SK-N-SH (cell line): ENCODE results near the gene RASGRP4. TPM values are rescaled to one million over a fixed set of nuclear protein-coding genes. Genes with fewer than 3 reads are reported as not detected.
"Not testable (repeated sequence)": the region's sequence is repeated elsewhere in the genome, so short reads cannot be mapped to it uniquely, and the experiment has no call there.

Experiments
- CTCF ChIA-PET: fragments of 300-600, 350-600 bp; formaldehyde crosslinking; extraction: SDS; loops from one replicate; lab custom pipeline; 2021; lab: Yijun Ruan, JAX
- POLR2A ChIA-PET: fragments of 350-600 bp; sonication (Branson Sonifier 250); formaldehyde crosslinking; extraction: SDS; loops from one replicate; lab custom pipeline; 2020; ENCODE audit warnings: antibody characterized with exemption, inconsistent platforms; lab: Yijun Ruan, JAX
- DNase-seq: peaks from one replicate; pipeline ENCODE4 v3.0.0; 2012
- H2AFZ ChIP-seq: fragments of 200-600 bp; sonication (generic); 2 replicates; pipeline ENCODE4 v1.8.1; 2016; ENCODE audit warnings: antibody characterized with exemption, mild to moderate bottlenecking, low read depth
- H3F3A ChIP-seq: fragments of 200-600 bp; sonication (generic); replicated peaks from 2 replicates; pipeline ENCODE3; 2016; ENCODE audit warnings: antibody characterized with exemption, mild to moderate bottlenecking; ENCODE audit not compliant: insufficient read depth
- H3K27ac ChIP-seq, 2 experiments: fragments of 200-500 bp in 1 of 2; fragments of 200-600 bp in 1 of 2; sonication (Bioruptor generic) in 1 of 2; sonication (generic), shearing (Covaris generic) in 1 of 2; 2 replicates each; pipeline versions ENCODE4 v1.5.1 to v1.6.1; 2014 to 2016; ENCODE audit warnings: low read depth in 2 of 2, inconsistent platforms in 1 of 2, low read length in 1 of 2, mild to moderate bottlenecking in 1 of 2, mixed read lengths in 1 of 2
- H3K27me3 ChIP-seq: fragments of 200-600 bp; sonication (generic), shearing (Covaris generic); 2 replicates; pipeline ENCODE4 v1.6.1; 2016; ENCODE audit warnings: mixed run types; ENCODE audit not compliant: insufficient read depth
- H3K36me3 ChIP-seq, 2 experiments: fragments of 200-500 bp in 1 of 2; fragments of 200-600 bp in 1 of 2; sonication (Bioruptor generic) in 1 of 2; sonication (generic) in 1 of 2; replicated peaks in 1 of 2; 2 replicates each; pipeline versions ENCODE3 to v1.5.1; 2014 to 2016; ENCODE audit warnings: low read length in 1 of 2, mild to moderate bottlenecking in 1 of 2; ENCODE audit not compliant: insufficient read depth in 2 of 2, control insufficient read depth in 1 of 2
- H3K4me1 ChIP-seq, 2 experiments: fragments of 200-500 bp in 1 of 2; fragments of 200-600 bp in 1 of 2; sonication (Bioruptor generic) in 1 of 2; sonication (generic), shearing (Covaris generic) in 1 of 2; 2 replicates each; pipeline versions ENCODE4 v1.5.1 to v1.6.1; 2014 to 2016; ENCODE audit warnings: low read depth in 1 of 2, low read length in 1 of 2, mixed run types in 1 of 2; ENCODE audit not compliant: insufficient read depth in 2 of 2, control insufficient read depth in 1 of 2
- H3K4me2 ChIP-seq: fragments of 200-600 bp; sonication (generic), shearing (Covaris generic); 2 replicates; pipeline ENCODE4 v1.6.1; 2017; ENCODE audit warnings: mixed run types
- H3K4me3 ChIP-seq, 2 experiments: fragments of 200-500 bp in 1 of 2; fragments of 200-600 bp in 1 of 2; sonication (Bioruptor generic) in 1 of 2; sonication (generic), shearing (Covaris generic) in 1 of 2; 2 replicates each; pipeline versions ENCODE4 v1.5.1 to v1.8.1; 2014 to 2016; ENCODE audit warnings: low read depth in 2 of 2, inconsistent platforms in 1 of 2, low read length in 1 of 2, mild to moderate bottlenecking in 1 of 2, mixed read lengths in 1 of 2, moderate library complexity in 1 of 2
- H3K79me2 ChIP-seq: fragments of 200-600 bp; sonication (generic); 2 replicates; pipeline ENCODE4 v1.8.1; 2017; ENCODE audit warnings: mild to moderate bottlenecking; ENCODE audit not compliant: insufficient read depth
- H3K9ac ChIP-seq: fragments of 200-600 bp; sonication (generic); 2 replicates; pipeline ENCODE4 v1.6.1; 2017; ENCODE audit warnings: mixed run types
- H3K9me2 ChIP-seq: fragments of 200-600 bp; sonication (generic); 2 replicates; pipeline ENCODE4 v1.6.1; 2017; ENCODE audit warnings: mixed run types
- H3K9me3 ChIP-seq: fragments of 200-600 bp; sonication (generic); 2 replicates; pipeline ENCODE4 v1.6.1; 2017; ENCODE audit warnings: mixed run types, mild to moderate bottlenecking, moderate library complexity
- H4K20me1 ChIP-seq: fragments of 200-600 bp; sonication (generic); 2 replicates; pipeline ENCODE4 v1.6.1; 2017; ENCODE audit warnings: mild to moderate bottlenecking, mixed run types; ENCODE audit not compliant: insufficient read depth
- ELF1 ChIP-seq: IDR thresholded peaks from 2 replicates; pipeline ENCODE4 v1.4.0; 2012
- EP300 ChIP-seq, 2 experiments: IDR thresholded peaks; 2 replicates each; pipeline versions ENCODE4 v1.4.0 to v1.6.1; 2012; ENCODE audit warnings: borderline replicate concordance in 1 of 2, low read depth in 1 of 2, low read length in 1 of 2
- FOXM1 ChIP-seq: IDR thresholded peaks from 2 replicates; pipeline ENCODE4 v1.4.0; 2012; ENCODE audit warnings: low read depth, mild to moderate bottlenecking
- GABPA ChIP-seq: IDR thresholded peaks from 2 replicates; pipeline ENCODE4 v1.4.0; 2012; ENCODE audit warnings: low read depth, mild to moderate bottlenecking
- IRF3 ChIP-seq: fragments of 150-350 bp; IDR thresholded peaks from 2 replicates; pipeline ENCODE4 v1.6.1; 2016; ENCODE audit warnings: mild to moderate bottlenecking, low read depth, low read length
- JUND ChIP-seq: IDR thresholded peaks from 2 replicates; pipeline ENCODE4 v1.4.0; 2012
- MXI1 ChIP-seq: IDR thresholded peaks from 2 replicates; pipeline ENCODE4 v1.6.1; 2012; ENCODE audit warnings: mild to moderate bottlenecking, low read depth, low read length, improper control_type of control experiment
- PBX3 ChIP-seq: IDR thresholded peaks from 2 replicates; pipeline ENCODE4; 2012
- POLR2AphosphoS5 ChIP-seq: IDR thresholded peaks from 2 replicates; pipeline ENCODE4 v1.6.1; 2012; ENCODE audit warnings: low read depth, low read length
- RAD21 ChIP-seq: IDR thresholded peaks from 2 replicates; pipeline ENCODE4 v1.6.1; 2012; ENCODE audit warnings: mild to moderate bottlenecking, low read length
- REST ChIP-seq: IDR thresholded peaks from 2 replicates; pipeline ENCODE4 v1.6.1; 2012; ENCODE audit warnings: mild to moderate bottlenecking, low read depth, low read length, moderate library complexity
- RXRA ChIP-seq: IDR thresholded peaks from 2 replicates; pipeline ENCODE4 v1.4.0; 2012; ENCODE audit warnings: low read depth, mild to moderate bottlenecking, borderline replicate concordance
- TAF1 ChIP-seq: IDR thresholded peaks from 2 replicates; pipeline ENCODE4 v1.6.1; 2012; ENCODE audit warnings: low read depth, mild to moderate bottlenecking, low read length, moderate library complexity, borderline replicate concordance
- TCF12 ChIP-seq: IDR thresholded peaks from 2 replicates; pipeline ENCODE4 v1.4.0; 2012
- TEAD4 ChIP-seq: IDR thresholded peaks from 2 replicates; pipeline ENCODE4 v1.4.0; 2012; ENCODE audit warnings: mild to moderate bottlenecking, borderline replicate concordance; ENCODE audit not compliant: insufficient read depth
- WGBS: methylation state at CpG from one replicate; pipeline ENCODE4 v1.1.6; 2017; ENCODE audit warnings: low lambda C conversion rate; 5-methylcytosine and 5-hydroxymethylcytosine counted together
- polyA plus RNA-seq, 3 experiments: library from polyadenylated mRNA; depleted of rRNA; stranded (reverse); fragments of >200 nt; gene quantifications; 2 replicates each; pipeline ENCODE4 v1.2.3, GENCODE V29; 2012

RASGRP4 gene
- polyA plus RNA-seq, 1 of the 3 experiments (the other 2 are of a cell fraction): not detected

GRCh38 chr19:38367041-38367440 is 59.0 kb downstream of the RASGRP4 start (continued):
- no peak for TF ChIP-seq TEAD4
- no peak for TF ChIP-seq ELF1
- no peak for TF ChIP-seq TCF12
- no peak for TF ChIP-seq POLR2AphosphoS5
- TF ChIP-seq FOXM1: no peak
- TF ChIP-seq RXRA: no peak

- H3K9me3 ChIP-seq, DNase-seq, H3F3A ChIP-seq, H3K36me3 ChIP-seq, H2AFZ ChIP-seq, H3K9me2 ChIP-seq, H4K20me1 ChIP-seq, H3K79me2 ChIP-seq: not testable (repeated sequence)
- H3K27ac ChIP-seq: 0 out of 4 replicates have a peak overlapping the region, but pooled peaks of 1 of the 2 experiments have one; percentile 47
- peak overlapping the region; percentile 98 for H3K4me2 ChIP-seq
- H3K4me1 ChIP-seq: peaks cover 0 to 10% of the 10 kb centered on the region in 2 experiments; a peak in 1 of 4 replicates
- 71% methylated on average over 15 of the region's 16 CpGs for WGBS
- H3K4me3 ChIP-seq: peak overlapping the region; percentile 58 to 89
- peak overlapping the region; percentile 37; the same call in 1 of the 2 replicates for H3K9ac ChIP-seq
- CTCF ChIA-PET: interaction anchor here (0.8 to 0.9 kb wide), 2 partner anchors 11 to 119 kb away, joined by 3 read pairs; partner anchors contain the start of gene PSMD8
- H3K27me3 ChIP-seq: peaks cover 33% of the 10 kb centered on the region
- POLR2A ChIA-PET: interaction anchor here (0.7 to 1.8 kb wide), 2 partner anchors 11 to 25 kb away, joined by 3 to 17 read pairs; partner anchors contain the start of genes GGN and PSMD8
Observed at GRCh38 chr19:38362946-38363688, 62.9 kb downstream of the RASGRP4 start.

GRCh38 chr19:38362076-38362945 is 63.7 kb downstream of the RASGRP4 start:
- Histone ChIP-seq H3K4me2 (peak overlapping the region; percentile 98), H3F3A (peaks cover 6% of the 10 kb centered on the region), H3K9me2 (no peaks in the 10 kb centered on the region), H3K9me3 (no peaks in the 10 kb centered on the region), H3K4me3 (peak overlapping the region; percentile 58 to 89), H3K4me1 (peaks cover 0 to 10% of the 10 kb centered on the region in 2 experiments; a peak in 1 of 4 replicates), H4K20me1 (no peaks in the 10 kb centered on the region), H3K9ac (peak overlapping the region; percentile 37; the same call in 1 of the 2 replicates), H3K36me3 (no peaks in the 10 kb centered on the region), H2AFZ (peak overlapping the region; percentile 99), H3K79me2 (no peaks in the 10 kb centered on the region), H3K27me3 (peaks cover 36% of the 10 kb centered on the region), H3K27ac (peak overlapping the region; percentile 36 to 85; a peak in 3 of 4 replicates)
- TF ChIP-seq IRF3 (no peak), MXI1 (peak; percentile 58; the same call in 1 of the 2 replicates), RAD21 (no peak), EP300 (IDR thresholded peaks at IDR 0.05; ENCODE audit: borderline replicate concordance in 1 of 2, low read depth in 1 of 2, low read length in 1 of 2) (no peak), PBX3 (0 out of 2 replicates have a peak, but pooled peaks have one; percentile 13), REST (0 out of 2 replicates have a peak, but pooled peaks have one; percentile 10), TAF1 (peak; percentile 36; the same call in 1 of the 2 replicates), FOXM1 (no peak), POLR2AphosphoS5 (no peak), GABPA (peak; percentile 29), ELF1 (no peak), RXRA (no peak), JUND (no peak)
- peak; percentile 92 for DNase-seq
- POLR2A ChIA-PET: interaction anchor here (0.5 to 1.8 kb wide), 5 partner anchors 12 to 670 kb away, joined by 3 to 17 read pairs (median 3); partner anchors contain the start of genes GGN, PSMD8 and SPRED3
- CTCF ChIA-PET: interaction anchor here (0.7 to 1.9 kb wide), 6 partner anchors 12 to 455 kb away, joined by 3 to 5 read pairs (median 3); partner anchors contain the start of genes FAM98C and PSMD8
- WGBS: 3% methylated on average over 34 of the region's 68 CpGs
